ENCODE results near the gene NAV2.

Gene NAV2

DNA sequence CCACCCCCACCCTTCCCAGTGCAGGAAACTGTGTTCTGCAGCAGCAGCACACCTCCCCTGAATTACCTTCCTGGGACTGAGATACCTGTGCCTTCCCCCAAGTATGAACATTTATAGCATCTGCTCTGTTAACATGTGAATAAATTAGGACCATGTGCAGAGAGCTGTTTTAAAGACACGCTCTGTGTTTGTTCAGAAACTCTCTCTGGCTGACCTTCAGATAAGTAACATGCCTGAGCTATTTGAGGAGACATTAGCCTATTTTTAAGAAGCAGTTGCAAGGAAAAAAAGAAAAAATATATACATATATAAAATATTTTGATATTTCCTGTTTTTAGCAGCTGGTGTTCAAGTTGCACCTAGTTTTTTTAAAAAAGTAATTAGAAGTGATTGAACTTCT, 5.4 kb downstream of the NAV2 start:
- no peak for DNase-seq (ENCODE audit: low read depth)
- TF ChIP-seq, protein P1, sequence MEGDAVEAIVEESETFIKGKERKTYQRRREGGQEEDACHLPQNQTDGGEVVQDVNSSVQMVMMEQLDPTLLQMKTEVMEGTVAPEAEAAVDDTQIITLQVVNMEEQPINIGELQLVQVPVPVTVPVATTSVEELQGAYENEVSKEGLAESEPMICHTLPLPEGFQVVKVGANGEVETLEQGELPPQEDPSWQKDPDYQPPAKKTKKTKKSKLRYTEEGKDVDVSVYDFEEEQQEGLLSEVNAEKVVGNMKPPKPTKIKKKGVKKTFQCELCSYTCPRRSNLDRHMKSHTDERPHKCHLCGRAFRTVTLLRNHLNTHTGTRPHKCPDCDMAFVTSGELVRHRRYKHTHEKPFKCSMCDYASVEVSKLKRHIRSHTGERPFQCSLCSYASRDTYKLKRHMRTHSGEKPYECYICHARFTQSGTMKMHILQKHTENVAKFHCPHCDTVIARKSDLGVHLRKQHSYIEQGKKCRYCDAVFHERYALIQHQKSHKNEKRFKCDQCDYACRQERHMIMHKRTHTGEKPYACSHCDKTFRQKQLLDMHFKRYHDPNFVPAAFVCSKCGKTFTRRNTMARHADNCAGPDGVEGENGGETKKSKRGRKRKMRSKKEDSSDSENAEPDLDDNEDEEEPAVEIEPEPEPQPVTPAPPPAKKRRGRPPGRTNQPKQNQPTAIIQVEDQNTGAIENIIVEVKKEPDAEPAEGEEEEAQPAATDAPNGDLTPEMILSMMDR (IDR thresholded peaks at IDR 0.05; ENCODE audit: insufficient read depth, low read depth, low read length, missing control alignments): no peak
- H3K4me3 ChIP-seq (ENCODE audit: low read length): no peak overlapping the region

- H3K4me3 ChIP-seq (ENCODE audit: low read length): no peak overlapping the region
- DNase-seq (ENCODE audit: low read depth): no peak
- TF ChIP-seq, protein P1 (IDR thresholded peaks at IDR 0.05; ENCODE audit: insufficient read depth, low read depth, low read length, missing control alignments): no peak
These were observed 6.3 kb downstream of the NAV2 start for GRCh38 chr11:19718951-19719350.

- DNase-seq (ENCODE audit: low read depth): no peak
- H3K4me3 ChIP-seq (ENCODE audit: low read length): no peak overlapping the region
- TF ChIP-seq, protein P1 (IDR thresholded peaks at IDR 0.05; ENCODE audit: insufficient read depth, low read depth, low read length, missing control alignments): no peak
These were observed 7.3 kb downstream of the NAV2 start for GRCh38 chr11:19719960-19720359.

GRCh38 chr11:19721176-19721575, 8.5 kb downstream of the NAV2 start:
- no peak overlapping the region for H3K4me3 ChIP-seq (ENCODE audit: low read length)
- TF ChIP-seq, protein P1 (IDR thresholded peaks at IDR 0.05; ENCODE audit: insufficient read depth, low read depth, low read length, missing control alignments): no peak
- DNase-seq (ENCODE audit: low read depth): no peak

DNA sequence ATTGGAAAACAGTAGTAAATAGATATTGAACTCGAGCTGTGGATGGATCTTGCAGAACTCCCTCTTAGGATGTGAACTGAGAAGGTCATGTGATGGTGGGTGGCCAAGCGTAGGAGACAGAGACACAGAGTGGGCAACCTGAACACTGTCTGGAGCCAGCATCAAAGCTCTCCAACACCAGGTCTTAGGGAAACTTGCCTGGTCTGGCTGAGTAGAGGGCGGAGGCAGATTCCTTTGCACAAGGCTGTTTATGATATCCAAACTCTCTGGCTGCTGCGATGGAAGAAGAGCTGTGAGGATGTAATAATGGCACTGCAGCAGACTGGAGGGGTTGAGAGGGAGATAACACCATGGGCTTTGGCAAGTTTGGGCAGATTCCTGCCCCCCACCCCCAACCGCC, 10.1 kb downstream of the NAV2 start:
- no peak overlapping the region for H3K4me3 ChIP-seq (ENCODE audit: low read length)
- DNase-seq (ENCODE audit: low read depth): no peak
- TF ChIP-seq, protein P1 (IDR thresholded peaks at IDR 0.05; ENCODE audit: insufficient read depth, low read depth, low read length, missing control alignments): no peak

GRCh38 chr11:19723572-19724342, 11.1 kb downstream of the NAV2 start:
- TF ChIP-seq, protein P1 (IDR thresholded peaks at IDR 0.05; ENCODE audit: insufficient read depth, low read depth, low read length, missing control alignments): no peak
- DNase-seq (ENCODE audit: low read depth): peak; percentile 58
- H3K4me3 ChIP-seq (ENCODE audit: low read length): no peak overlapping the region

DNA sequence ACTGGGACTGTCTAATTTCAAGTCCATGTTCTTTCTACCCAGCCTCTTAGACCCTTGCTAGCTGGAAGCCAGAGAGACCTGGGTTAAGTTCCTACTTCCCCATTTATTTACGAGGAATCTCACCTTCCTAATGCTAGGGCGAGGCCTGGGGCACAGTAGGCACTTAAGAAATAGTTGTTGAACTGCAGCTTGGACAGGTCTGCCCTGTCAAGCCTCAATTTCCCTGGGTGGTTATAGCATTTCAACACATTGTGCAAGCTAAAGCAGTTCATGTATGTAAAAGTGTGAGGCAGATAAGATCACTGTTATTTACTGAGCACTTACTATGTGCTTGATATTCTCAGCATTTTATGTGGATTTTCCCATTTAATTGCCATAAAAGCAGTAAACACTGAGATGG, 12.1 kb downstream of the NAV2 start:
- TF ChIP-seq, protein P1 (IDR thresholded peaks at IDR 0.05; ENCODE audit: insufficient read depth, low read depth, low read length, missing control alignments): no peak
- no peak overlapping the region for H3K4me3 ChIP-seq (ENCODE audit: low read length)
- no peak for DNase-seq (ENCODE audit: low read depth)
